ENCODE results near the gene VSIG10L.

VSIG10L gene

DNA sequence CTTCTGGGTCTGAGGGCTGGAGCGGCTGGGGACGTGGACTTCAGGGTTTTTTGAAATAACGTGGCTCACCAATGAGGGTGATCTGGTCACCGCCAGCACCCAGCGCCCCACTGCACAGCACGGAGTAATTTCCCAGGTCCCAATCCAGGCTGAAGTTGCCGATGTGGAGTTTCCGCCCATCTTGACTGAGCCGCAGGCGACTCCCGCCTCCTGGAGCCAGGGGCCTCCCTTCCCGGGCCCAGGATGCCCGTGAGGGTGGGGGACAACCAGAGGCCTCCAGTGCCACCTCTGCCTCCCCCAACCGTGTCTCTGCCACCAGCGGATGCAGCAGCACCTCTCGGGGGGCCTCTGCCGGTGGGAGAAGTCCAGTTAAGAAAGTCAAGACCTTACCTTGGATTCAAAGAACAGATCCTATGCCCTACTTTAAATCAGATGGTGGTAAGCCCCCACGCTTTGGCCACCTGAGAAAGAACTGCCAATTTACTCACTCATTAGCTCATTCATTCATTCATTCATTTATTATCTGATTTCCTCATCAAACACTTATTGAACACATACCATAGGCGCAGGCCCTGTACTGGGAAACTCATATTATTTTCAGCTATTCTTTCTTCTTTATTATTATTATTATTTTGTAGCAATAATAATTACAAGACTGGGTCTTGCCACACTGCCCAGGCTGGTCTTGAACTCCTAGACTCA lies 3.9 kb downstream of the VSIG10L start:
- no peak for DNase-seq

- DNase-seq, result no peak
These were observed 4.6 kb downstream of the VSIG10L start for GRCh38 chr19:51337141-51337860.

- DNase-seq, result no peak
These were observed 8.0 kb downstream of the VSIG10L start for GRCh38 chr19:51333836-51334460.

DNA sequence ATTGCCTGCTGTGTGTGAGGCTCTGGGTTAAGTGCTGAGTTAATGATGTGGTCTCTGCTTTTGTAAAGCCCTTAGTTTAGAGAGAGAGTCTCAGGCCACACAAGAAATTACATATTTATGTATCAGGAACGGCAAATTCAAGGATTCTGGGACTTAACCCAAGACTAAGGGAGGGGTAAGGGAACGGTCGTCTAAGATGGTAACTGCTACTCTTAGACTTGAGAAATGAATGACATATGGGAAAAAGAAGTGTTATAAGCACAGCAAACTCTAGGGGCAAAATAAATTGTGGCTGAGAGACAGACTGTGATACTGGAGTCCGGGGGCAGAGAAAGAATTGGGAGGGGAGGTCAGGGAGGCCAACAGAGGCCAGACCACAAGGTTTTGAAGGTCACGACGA lies 10.2 kb downstream of the VSIG10L start:
- no peak for DNase-seq

- no peak for DNase-seq
These were observed 10.7 kb downstream of the VSIG10L start for GRCh38 chr19:51331193-51331592.

DNA sequence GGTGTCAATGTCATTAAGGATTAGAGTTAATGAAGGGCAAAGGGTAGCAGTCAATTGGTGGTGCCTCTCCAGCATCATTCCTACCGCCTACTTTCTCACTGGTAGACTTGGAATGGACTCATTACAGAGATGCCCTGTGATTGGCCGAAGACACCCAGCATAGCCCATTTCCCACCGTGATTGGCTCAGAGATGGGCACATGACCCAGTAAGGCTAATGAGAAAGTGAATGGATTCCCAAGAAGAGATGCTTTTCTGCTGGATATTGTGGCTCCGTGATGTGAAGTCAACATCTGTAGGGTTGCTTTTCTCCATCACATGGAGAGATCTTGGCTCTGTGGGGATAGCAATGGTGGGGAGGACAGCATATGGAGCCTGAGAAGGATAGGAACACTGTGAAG lies 11.6 kb downstream of the VSIG10L start:
- no peak for DNase-seq

GRCh38 chr19:51329411-51329810 lies 12.5 kb downstream of the VSIG10L start:
- DNase-seq, result no peak

DNA sequence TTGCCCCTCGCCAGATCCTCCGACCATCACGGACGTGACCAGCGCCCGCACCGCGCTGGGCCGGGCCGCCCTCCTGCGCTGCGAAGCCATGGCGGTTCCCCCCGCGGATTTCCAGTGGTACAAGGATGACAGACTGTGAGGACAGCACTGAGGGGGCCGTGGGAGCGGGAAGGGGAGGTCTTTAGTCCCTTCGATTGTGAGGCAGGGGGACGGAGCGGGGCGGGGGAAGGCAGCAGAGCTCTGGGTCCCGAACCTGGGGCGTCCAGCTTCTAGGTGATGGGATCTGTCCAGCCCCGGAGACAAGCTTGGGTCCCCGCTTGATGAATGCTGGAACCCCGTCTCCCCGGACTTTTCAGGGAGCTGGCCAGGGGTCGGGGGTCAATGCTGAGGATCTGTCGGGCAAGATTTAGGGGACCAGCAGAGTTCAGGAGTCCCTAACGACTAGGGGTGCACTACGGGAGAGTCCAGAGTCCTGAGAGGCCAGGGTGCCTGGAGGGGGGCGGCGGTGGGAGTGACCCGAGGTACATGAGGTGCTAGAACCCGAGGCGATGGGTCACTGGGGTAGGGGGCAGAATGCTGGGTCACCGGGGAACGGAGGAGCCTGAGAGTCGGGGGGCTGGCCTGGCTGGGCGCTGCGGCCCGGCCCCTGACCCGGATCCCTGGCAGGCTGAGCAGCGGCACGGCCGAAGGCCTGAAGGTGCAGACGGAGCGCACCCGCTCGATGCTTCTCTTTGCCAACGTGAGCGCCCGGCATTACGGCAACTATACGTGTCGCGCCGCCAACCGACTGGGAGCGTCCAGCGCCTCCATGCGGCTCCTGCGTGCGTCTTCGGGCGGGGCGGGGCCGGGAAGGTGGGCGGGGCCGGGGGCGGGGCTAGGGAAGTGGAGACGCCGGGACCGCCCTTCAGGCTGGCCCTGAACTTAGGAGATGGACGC lies 14.6 kb downstream of the VSIG10L start:
- DNase-seq, result peak; percentile 47

DNA sequence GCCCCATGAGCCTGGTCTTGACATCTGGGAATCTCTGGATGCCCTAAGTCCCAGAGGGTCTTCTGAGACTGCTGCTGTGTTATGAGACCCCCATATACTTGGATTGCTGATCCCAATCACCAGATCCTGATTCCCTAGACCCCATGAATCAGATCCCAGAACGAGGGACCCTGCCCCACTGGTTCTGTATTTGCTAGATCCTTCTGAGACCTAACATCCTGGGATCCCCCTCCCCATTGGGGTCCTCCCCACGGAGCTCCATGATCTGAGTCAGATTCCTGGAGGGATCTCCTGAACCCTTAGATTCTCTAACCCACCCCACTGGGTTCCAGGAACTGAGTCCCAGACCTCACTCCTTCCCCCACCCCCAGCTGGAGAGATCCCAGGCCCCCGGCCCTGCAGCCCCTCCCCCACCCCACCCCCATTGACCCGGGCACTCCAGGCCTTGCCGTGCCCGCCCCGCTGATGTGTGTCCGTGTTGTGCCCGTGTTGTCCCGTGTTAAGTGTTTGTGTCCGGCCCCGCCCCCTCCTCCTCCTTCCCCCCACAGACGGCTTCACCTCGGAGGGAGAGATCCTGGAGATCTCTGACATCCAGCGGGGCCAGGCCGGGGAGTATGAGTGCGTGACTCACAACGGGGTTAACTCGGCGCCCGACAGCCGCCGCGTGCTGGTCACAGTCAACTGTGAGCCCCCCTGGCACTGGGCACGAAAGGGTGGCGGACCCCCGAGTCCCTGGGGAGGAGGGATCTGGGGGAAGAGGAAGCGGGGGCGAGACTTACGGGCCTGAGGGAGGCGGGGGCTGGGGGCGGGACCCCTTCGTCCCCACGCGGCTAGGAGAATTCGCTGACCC lies 15.5 kb downstream of the VSIG10L start:
- DNase-seq, result no peak

GRCh38 chr19:51325161-51325976 lies 16.6 kb downstream of the VSIG10L start:
- no peak for DNase-seq

DNA sequence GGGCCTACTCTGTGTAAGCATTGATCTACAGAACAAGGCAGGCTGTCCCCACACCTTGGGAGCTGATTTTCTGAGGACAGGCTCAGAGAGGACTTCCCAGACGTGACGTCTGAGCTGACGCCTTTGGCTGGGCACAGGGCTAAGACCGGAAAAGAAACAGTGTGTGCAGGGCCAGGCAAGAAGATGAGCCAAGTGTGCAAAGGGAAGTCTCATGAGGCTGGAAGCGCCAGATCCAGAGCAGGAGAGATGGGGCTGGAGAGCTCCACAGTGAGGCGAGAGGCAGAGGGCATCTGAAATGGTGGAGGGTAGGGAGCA lies 17.8 kb downstream of the VSIG10L start:
- DNase-seq, result no peak

DNA sequence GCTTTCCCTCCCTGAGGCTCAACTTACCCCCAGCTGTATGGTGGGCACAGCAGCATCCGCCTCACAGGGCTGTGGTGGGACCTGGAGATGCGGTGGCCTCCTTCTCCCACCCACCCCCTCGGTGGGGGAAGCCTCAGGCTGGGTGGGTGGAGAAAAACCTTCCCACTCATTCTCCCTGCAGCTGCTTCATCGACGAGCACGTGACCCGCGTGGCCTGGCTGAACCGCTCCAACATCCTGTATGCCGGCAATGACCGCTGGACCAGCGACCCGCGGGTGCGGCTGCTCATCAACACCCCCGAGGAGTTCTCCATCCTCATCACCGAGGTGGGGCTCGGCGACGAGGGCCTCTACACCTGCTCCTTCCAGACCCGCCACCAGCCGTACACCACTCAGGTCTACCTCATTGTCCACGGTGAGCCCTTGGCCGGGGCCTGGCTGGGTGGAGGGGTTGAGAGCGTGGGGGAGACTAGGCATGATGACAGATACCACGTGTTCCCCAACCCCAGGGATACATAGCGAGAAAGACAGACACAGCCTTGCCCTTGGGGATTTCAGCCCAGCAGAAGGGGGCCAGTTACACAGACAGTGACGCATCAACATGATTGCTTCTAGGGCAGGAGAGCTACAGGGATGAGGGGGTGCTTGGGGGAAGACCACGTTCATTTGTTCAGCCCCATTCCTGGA lies 18.3 kb downstream of the VSIG10L start:
- DNase-seq, result no peak

GRCh38 chr19:51321799-51322198 lies 20.1 kb downstream of the VSIG10L start:
- no peak for DNase-seq

DNA sequence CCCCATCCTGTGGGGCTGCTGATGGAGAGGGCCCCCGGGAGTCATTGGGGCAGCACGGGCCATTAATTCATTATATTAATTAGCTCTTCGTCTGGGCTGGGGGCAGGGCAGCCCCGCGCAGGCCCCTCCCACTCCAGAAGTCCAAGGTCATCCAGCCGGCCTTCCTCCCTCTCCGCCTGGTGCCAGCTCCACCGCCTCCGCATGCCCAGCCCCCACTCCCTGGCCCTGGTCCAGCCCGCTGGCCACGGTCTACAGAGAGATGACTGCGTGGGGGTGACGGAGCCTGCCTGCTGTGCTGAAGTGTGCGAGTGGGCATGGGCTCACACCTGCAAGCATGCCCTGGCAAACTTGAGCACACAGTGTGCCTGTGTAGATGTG lies 21.7 kb downstream of the VSIG10L start:
- DNase-seq, result no peak

- no peak for DNase-seq
These were observed 22.2 kb downstream of the VSIG10L start for GRCh38 chr19:51319649-51320279.

DNA sequence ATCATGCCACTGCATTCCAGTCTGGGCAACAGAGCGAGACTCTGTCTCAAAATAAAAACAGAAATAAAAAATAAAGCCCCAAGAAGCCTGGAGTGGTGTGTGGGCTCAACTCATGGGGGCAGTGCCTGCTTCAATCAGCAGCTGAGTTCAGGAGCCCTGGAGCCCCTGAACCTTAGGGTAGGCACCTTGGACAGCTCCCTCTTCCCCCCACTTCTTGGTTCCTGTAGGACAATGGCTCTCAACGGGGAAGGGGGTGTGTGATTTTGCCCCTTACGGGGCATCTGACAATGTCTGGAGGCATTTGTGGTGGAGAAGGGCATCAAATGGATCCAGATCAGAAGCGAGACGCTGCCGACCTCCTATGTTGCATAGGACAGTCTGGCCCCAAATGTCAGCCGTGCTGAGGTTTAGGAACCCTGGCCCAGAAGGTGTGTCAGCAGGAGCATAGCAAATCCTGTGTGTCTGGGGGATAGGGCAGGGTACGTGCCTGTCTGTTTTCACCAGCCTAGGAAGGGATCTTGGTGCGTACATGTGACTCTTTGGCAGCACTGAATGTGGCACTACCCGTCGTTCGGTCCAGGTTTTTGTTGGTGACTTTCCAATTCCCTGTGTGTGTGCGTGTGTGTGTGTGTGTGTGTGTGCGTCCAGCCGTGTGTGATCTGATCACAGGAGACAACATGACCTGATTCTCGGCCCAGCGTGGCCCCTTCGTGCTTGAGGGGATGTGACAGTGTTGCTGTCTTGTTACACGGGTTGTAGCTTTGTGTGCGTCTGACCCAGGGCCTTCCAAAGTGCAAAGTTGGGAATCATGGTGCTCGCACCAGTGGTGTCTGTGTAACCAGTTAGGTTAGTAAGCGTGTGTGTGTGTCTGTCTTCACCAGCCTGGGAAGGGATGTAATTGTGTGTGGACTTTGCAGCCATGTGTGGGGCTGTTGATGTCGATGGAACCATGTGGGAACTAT lies 23.0 kb downstream of the VSIG10L start:
- no peak for DNase-seq

GRCh38 chr19:51317968-51318367 lies 24.0 kb downstream of the VSIG10L start:
- DNase-seq, result no peak

DNA sequence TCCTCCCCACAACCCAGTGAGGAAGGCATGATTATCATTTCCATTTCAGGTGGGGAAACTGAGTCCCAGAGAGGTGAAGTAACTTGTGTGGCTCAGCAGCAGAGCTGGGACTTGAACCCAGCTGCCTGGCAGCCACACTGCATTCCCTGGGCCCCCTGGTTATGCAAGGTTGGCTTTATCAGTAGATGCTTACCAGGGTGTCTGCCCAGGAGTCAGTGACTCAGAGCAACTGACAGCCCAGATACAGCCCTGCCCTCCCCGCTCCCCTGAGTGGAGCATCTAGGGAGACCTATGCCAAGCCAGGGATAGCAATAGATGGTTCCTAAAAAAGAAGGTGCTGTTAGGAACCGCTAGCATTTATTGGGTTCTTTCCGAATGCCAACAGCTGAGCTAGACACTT lies 24.6 kb downstream of the VSIG10L start:
- DNase-seq, result no peak

DNA sequence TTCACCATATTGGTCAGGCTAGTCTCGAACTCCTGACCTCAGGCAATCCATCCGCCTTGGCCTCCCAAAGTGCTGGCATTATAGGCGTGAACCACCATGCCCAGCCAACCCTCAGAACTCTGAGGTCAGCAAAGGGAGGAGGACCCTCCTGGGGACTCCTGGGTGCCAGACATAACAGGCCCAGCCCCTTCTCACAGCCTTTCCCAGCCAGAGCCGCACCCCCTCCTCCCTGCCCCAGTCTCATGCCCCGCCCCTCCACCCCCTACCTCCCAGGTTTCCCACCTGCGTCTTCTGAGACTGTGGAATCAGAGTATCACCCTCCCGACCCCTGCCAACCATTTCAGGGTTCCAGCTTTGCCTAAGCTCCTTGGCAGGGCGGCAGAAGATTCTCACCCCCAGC lies 25.3 kb downstream of the VSIG10L start:
- no peak for DNase-seq

Data from CD4-positive, alpha-beta T cell treated with Interleukin-21 for 1 hour (primary cell).